ENCODE data around the gene MAP4K1. TPM values are rescaled to one million over a fixed set of nuclear protein-coding genes. Genes with fewer than 3 reads are reported as not detected.
A peak's percentile ranks its signal among the peaks of the same experiment; 100 is the strongest.

MAP4K1 gene
- total RNA-seq, result 9.0 TPM

GRCh38 chr19:38617764-38618589, at the start of gene MAP4K1:
Gene MAP4K1, minus strand, starts transcription at chr19:38617953. Its CDS starts 58 bp downstream, at chr19:38617895.
- no peak for DNase-seq (ENCODE audit: low spot score)

- DNase-seq (ENCODE audit: low spot score), result no peak
These were observed 49.1 kb upstream of the MAP4K1 start for GRCh38 chr19:38666663-38667511.

GRCh38 chr19:38665950-38666662, 48.4 kb upstream of the MAP4K1 start:
- DNase-seq (ENCODE audit: low spot score), result peak; percentile 81

- DNase-seq (ENCODE audit: low spot score), result no peak
These were observed 47.6 kb upstream of the MAP4K1 start for GRCh38 chr19:38665219-38665931.

- no peak for DNase-seq (ENCODE audit: low spot score)
These were observed 46.9 kb upstream of the MAP4K1 start for GRCh38 chr19:38664503-38665211.

- no peak for DNase-seq (ENCODE audit: low spot score)
These were observed 46.3 kb upstream of the MAP4K1 start for GRCh38 chr19:38663957-38664502.

GRCh38 chr19:38663156-38663651, 45.5 kb upstream of the MAP4K1 start:
- DNase-seq (ENCODE audit: low spot score), result no peak

GRCh38 chr19:38662537-38663155, 44.9 kb upstream of the MAP4K1 start:
- DNase-seq (ENCODE audit: low spot score), result no peak

GRCh38 chr19:38661996-38662395, 44.2 kb upstream of the MAP4K1 start:
- peak; percentile 72 for DNase-seq (ENCODE audit: low spot score)

- DNase-seq (ENCODE audit: low spot score), result no peak
These were observed 43.4 kb upstream of the MAP4K1 start for GRCh38 chr19:38661136-38661535.

- DNase-seq (ENCODE audit: low spot score), result no peak
These were observed 43.0 kb upstream of the MAP4K1 start for GRCh38 chr19:38660724-38661123.

- DNase-seq (ENCODE audit: low spot score), result peak; percentile 80
These were observed 40.9 kb upstream of the MAP4K1 start for GRCh38 chr19:38658462-38659306.

GRCh38 chr19:38657633-38658222, 40.0 kb upstream of the MAP4K1 start:
- no peak for DNase-seq (ENCODE audit: low spot score)

GRCh38 chr19:38656171-38656981, 38.6 kb upstream of the MAP4K1 start:
- no peak for DNase-seq (ENCODE audit: low spot score)

- no peak for DNase-seq (ENCODE audit: low spot score)
These were observed 37.5 kb upstream of the MAP4K1 start for GRCh38 chr19:38655148-38655824.

GRCh38 chr19:38654628-38655055, 36.9 kb upstream of the MAP4K1 start:
- DNase-seq (ENCODE audit: low spot score), result no peak

GRCh38 chr19:38653028-38653571, 35.3 kb upstream of the MAP4K1 start:
- DNase-seq (ENCODE audit: low spot score), result no peak
